ENCODE measurements around the gene RAB31.

The RAB31 gene

DNA sequence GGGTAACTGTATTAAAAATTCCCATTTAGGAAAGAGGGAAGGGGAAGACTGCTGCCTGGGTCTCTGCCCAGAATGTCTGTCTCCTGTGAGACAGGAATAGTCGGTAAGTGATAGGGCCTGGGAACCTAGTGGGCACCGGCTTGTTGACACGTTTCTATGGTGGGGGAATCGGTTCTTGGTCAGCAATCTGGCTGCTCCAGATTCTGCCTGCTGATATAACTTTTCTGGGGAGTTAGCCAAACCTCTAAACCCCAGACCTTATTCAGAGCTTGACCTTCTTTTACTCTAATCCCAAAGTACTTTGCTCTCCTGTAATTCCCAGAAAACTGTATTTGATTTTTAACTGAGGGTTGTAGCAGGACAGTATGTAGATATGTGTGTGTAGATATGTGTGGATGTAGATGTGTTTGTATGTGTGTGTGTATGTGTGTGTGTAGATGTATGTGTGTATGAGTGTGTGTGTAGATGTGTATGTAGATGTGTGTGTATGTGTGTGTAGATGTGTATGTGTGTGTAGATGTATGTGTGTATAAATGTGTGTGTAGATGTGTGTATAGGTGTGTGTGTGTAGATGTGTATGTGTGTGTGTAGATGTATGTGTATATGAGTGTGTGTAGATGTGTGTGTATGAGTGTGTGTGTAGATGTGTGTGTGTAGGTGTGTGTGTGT lies 115.8 kb downstream of the RAB31 start:
- no peak for TF ChIP-seq EZH2 (IDR thresholded peaks at IDR 0.05; ENCODE audit: borderline replicate concordance, low read depth, low read length, severe bottlenecking)
- TF ChIP-seq, protein P1, sequence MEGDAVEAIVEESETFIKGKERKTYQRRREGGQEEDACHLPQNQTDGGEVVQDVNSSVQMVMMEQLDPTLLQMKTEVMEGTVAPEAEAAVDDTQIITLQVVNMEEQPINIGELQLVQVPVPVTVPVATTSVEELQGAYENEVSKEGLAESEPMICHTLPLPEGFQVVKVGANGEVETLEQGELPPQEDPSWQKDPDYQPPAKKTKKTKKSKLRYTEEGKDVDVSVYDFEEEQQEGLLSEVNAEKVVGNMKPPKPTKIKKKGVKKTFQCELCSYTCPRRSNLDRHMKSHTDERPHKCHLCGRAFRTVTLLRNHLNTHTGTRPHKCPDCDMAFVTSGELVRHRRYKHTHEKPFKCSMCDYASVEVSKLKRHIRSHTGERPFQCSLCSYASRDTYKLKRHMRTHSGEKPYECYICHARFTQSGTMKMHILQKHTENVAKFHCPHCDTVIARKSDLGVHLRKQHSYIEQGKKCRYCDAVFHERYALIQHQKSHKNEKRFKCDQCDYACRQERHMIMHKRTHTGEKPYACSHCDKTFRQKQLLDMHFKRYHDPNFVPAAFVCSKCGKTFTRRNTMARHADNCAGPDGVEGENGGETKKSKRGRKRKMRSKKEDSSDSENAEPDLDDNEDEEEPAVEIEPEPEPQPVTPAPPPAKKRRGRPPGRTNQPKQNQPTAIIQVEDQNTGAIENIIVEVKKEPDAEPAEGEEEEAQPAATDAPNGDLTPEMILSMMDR (IDR thresholded peaks at IDR 0.05; ENCODE audit: borderline replicate concordance, extremely low read depth, low read length, poor library complexity, severe bottlenecking) = no peak
- Histone ChIP-seq H3K4me3 (ENCODE audit: low read depth in 1 of 2, low read length in 2 of 2) (no peak overlapping the region), H3K4me1 (ENCODE audit: insufficient read depth, low read length) (no peaks in the 10 kb centered on the region), H3K27me3 (ENCODE audit: insufficient read depth, low read length, poor library complexity) (peaks cover 9% of the 10 kb centered on the region), H2AFZ (ENCODE audit: low read depth, low read length) (no peak overlapping the region), H3K36me3 (ENCODE audit: insufficient read depth, low read length) (no peaks in the 10 kb centered on the region), H3K4me2 (ENCODE audit: insufficient read depth, low read length) (no peak overlapping the region), H3K79me2 (ENCODE audit: insufficient read depth, low read length) (no peaks in the 10 kb centered on the region), H3K27ac (ENCODE audit: low read length) (no peak overlapping the region), H3K9ac (ENCODE audit: low read depth, low read length) (no peak overlapping the region), H4K20me1 (ENCODE audit: insufficient read depth, low read length) (no peaks in the 10 kb centered on the region), H3K9me3 (ENCODE audit: insufficient read depth, low read length, severe bottlenecking) (no peaks in the 10 kb centered on the region)
- DNase-seq = no peak
- ATAC-seq (ENCODE audit: insufficient read depth, low read depth) = no peak

- Histone ChIP-seq H3K27ac (ENCODE audit: low read length) (no peak overlapping the region), H3K36me3 (ENCODE audit: insufficient read depth, low read length) (no peaks in the 10 kb centered on the region), H3K9me3 (ENCODE audit: insufficient read depth, low read length, severe bottlenecking) (no peaks in the 10 kb centered on the region), H3K79me2 (ENCODE audit: insufficient read depth, low read length) (no peaks in the 10 kb centered on the region), H4K20me1 (ENCODE audit: insufficient read depth, low read length) (no peaks in the 10 kb centered on the region), H3K27me3 (ENCODE audit: insufficient read depth, low read length, poor library complexity) (peaks cover 9% of the 10 kb centered on the region), H2AFZ (ENCODE audit: low read depth, low read length) (no peak overlapping the region), H3K4me3 (ENCODE audit: low read depth in 1 of 2, low read length in 2 of 2) (no peak overlapping the region), H3K9ac (ENCODE audit: low read depth, low read length) (no peak overlapping the region), H3K4me1 (ENCODE audit: insufficient read depth, low read length) (no peaks in the 10 kb centered on the region), H3K4me2 (ENCODE audit: insufficient read depth, low read length) (no peak overlapping the region)
- ATAC-seq (ENCODE audit: insufficient read depth, low read depth) = no peak
- TF ChIP-seq, protein P1 (IDR thresholded peaks at IDR 0.05; ENCODE audit: borderline replicate concordance, extremely low read depth, low read length, poor library complexity, severe bottlenecking) = no peak
- no peak for TF ChIP-seq EZH2 (IDR thresholded peaks at IDR 0.05; ENCODE audit: borderline replicate concordance, low read depth, low read length, severe bottlenecking)
- DNase-seq = no peak
Observed at GRCh38 chr18:9824474-9824832, 116.4 kb downstream of the RAB31 start.

DNA sequence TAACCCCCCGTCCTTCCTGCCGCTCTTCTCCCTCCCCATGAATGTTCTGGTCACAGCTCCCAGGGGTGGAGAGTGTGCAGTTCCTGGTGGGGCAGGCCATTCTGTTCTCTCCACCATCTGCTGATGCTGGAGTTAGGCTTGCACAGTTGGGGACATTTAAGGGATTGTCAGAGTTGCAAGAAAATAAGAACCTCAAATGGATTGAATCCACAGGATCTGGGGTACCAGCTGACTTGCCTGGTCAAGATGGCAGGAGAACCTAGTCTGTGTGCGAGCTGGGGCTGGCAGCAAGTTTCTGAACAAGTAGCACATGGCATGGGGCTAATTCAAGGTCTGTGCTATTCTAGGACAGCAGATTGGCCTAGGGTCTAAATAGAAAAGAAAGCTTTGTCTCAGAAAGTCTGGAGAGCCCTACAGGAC lies 116.9 kb downstream of the RAB31 start:
- Histone ChIP-seq H3K4me1 (ENCODE audit: insufficient read depth, low read length) (no peaks in the 10 kb centered on the region), H3K27ac (ENCODE audit: low read length) (no peak overlapping the region), H3K9me3 (ENCODE audit: insufficient read depth, low read length, severe bottlenecking) (no peaks in the 10 kb centered on the region), H4K20me1 (ENCODE audit: insufficient read depth, low read length) (no peaks in the 10 kb centered on the region), H3K79me2 (ENCODE audit: insufficient read depth, low read length) (no peaks in the 10 kb centered on the region), H3K9ac (ENCODE audit: low read depth, low read length) (no peak overlapping the region), H2AFZ (ENCODE audit: low read depth, low read length) (no peak overlapping the region), H3K4me3 (ENCODE audit: low read depth in 1 of 2, low read length in 2 of 2) (no peak overlapping the region), H3K36me3 (ENCODE audit: insufficient read depth, low read length) (no peaks in the 10 kb centered on the region), H3K27me3 (ENCODE audit: insufficient read depth, low read length, poor library complexity) (peaks cover 9% of the 10 kb centered on the region), H3K4me2 (ENCODE audit: insufficient read depth, low read length) (no peak overlapping the region)
- TF ChIP-seq EZH2 (IDR thresholded peaks at IDR 0.05; ENCODE audit: borderline replicate concordance, low read depth, low read length, severe bottlenecking) = no peak
- TF ChIP-seq, protein P1 (IDR thresholded peaks at IDR 0.05; ENCODE audit: borderline replicate concordance, extremely low read depth, low read length, poor library complexity, severe bottlenecking) = no peak
- no peak for DNase-seq
- ATAC-seq (ENCODE audit: insufficient read depth, low read depth) = no peak

Data from DND-41 (cell line).